Kidney (tissue), 14 donors: ENCODE results near the gene PPEF1. TPM values are rescaled to one million over a fixed set of nuclear protein-coding genes. Genes with fewer than 3 reads are reported as not detected.

ENCODE experiments used
- DNase-seq, 5 donors: peaks; one replicate each; pipeline ENCODE4 v3.0.0-alpha.2; 2013 to 2020
- FAIRE-seq: peaks from 2 replicates; lab custom pipeline; 2012; peaks lifted over from hg19 to GRCh38; lab: Jason Lieb, UNC
- H3K27ac ChIP-seq, 2 donors: one replicate each; pipeline ENCODE4 v1.7.0; 2013; ENCODE audit warnings: low read depth in 2 of 2, low read length in 2 of 2, inconsistent platforms in 1 of 2
- H3K27me3 ChIP-seq: one replicate; pipeline ENCODE4 v1.7.1; 2013; ENCODE audit warnings: low read length, inconsistent platforms; ENCODE audit not compliant: control insufficient read depth, insufficient read depth
- H3K36me3 ChIP-seq, 3 donors: one replicate each; pipeline versions ENCODE4 v1.7.0 to v1.7.1; 2013; ENCODE audit warnings: low read length in 3 of 3, control low read depth in 1 of 3, inconsistent platforms in 1 of 3; ENCODE audit not compliant: insufficient read depth in 3 of 3, control insufficient read depth in 2 of 3
- H3K4me1 ChIP-seq, 3 donors: one replicate each; pipeline versions ENCODE4 v1.7.0 to v1.7.1; 2013; ENCODE audit warnings: low read length in 3 of 3, inconsistent platforms in 1 of 3, low read depth in 1 of 3; ENCODE audit not compliant: control insufficient read depth in 2 of 3, insufficient read depth in 2 of 3
- H3K4me3 ChIP-seq, 3 donors: one replicate each; pipeline versions ENCODE4 v1.7.0 to v1.8.1; 2013; ENCODE audit warnings: low read length in 3 of 3, control low read depth in 1 of 3, inconsistent platforms in 1 of 3
- H3K9ac ChIP-seq, 3 donors: one replicate each; pipeline versions ENCODE4 v1.7.0 to v1.7.1; 2013; ENCODE audit warnings: low read length in 3 of 3, control low read depth in 1 of 3, inconsistent platforms in 1 of 3
- H3K9me3 ChIP-seq, 3 donors: one replicate each; pipeline versions ENCODE4 v1.7.0 to v1.7.1; 2013; ENCODE audit warnings: low read length in 3 of 3, control low read depth in 1 of 3, inconsistent platforms in 1 of 3; ENCODE audit not compliant: control insufficient read depth in 2 of 3, insufficient read depth in 1 of 3
- CTCF ChIP-seq: IDR thresholded peaks from 3 replicates; pipeline ENCODE4 v1.5.1; 2012; ENCODE audit warnings: mild to moderate bottlenecking, moderate library complexity, borderline replicate concordance; ENCODE audit not compliant: insufficient read depth; ENCODE audit errors: extremely low read depth
- intact Hi-C: fragments of 100-400 bp; cut with DNase I; formaldehyde crosslinking; loops from one replicate; pipeline ENCODE4 v1.11.1; 2022
- polyA plus RNA-seq: library from polyadenylated mRNA; stranded (reverse); fragments of 350-450 nt; fragmentation: Illumina TruSeq; extraction: RNeasy Lipid Tissue Mini Kit (QIAGEN cat#74804); gene quantifications from one replicate; pipeline ENCODE4 v1.2.3, GENCODE V29; 2014; ENCODE audit warnings: low read depth, low replicate concordance; ENCODE audit not compliant: insufficient read depth
- total RNA-seq: library from RNA; stranded (reverse); fragmentation: NEBNext Ultra II Directional; extraction: Animal tissue kit (Norgen Biotek cat#: 25700); gene quantifications from one replicate; pipeline ENCODE4 v1.2.1, GENCODE V29; 2021
- donor health status: control.
- donor health status: control.
- donor health status: control.
- donor health status: control.
- donor health status: control.
- donor health status: DM: yes; HTN: yes; CAD: no.
- donor health status: Normal renal cell carcinoma (clear cell type).

The PPEF1 gene
- total and polyA plus RNA-seq, 2 donors from 2014 or later: 0.63 to 0.92 TPM

DNA sequence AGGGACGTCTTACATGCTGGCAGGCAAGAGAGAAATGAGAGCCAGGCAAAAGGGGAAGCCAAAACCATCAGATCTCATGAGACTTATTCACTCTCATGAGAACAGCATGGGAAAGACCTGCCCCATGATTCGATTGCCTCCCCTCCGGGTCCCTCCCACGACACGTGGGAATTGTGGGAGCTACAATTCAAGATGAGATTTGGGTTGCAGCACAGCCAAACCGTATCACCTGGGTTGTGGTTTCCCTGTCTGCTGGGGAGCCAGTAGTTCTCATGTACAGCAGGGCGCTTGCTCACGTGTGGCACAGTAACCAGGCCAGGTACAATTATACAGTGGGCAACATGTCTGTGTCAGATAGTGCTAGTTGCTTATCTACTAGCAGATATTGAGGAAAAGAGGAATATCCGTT, 24.5 kb upstream of the PPEF1 start:
- intact Hi-C loops: no loop called here
- Histone ChIP-seq H3K27me3 (no peaks in the 10 kb centered on the region), H3K4me3 (no peak overlapping the region), H3K9me3 (no peaks in the 10 kb centered on the region), H3K27ac (no peak overlapping the region), H3K9ac (no peak overlapping the region), H3K4me1 (no peaks in the 10 kb centered on the region), H3K36me3 (no peaks in the 10 kb centered on the region)
- no peak for TF ChIP-seq CTCF
- FAIRE-seq: no peak
- DNase-seq: no peak

DNA sequence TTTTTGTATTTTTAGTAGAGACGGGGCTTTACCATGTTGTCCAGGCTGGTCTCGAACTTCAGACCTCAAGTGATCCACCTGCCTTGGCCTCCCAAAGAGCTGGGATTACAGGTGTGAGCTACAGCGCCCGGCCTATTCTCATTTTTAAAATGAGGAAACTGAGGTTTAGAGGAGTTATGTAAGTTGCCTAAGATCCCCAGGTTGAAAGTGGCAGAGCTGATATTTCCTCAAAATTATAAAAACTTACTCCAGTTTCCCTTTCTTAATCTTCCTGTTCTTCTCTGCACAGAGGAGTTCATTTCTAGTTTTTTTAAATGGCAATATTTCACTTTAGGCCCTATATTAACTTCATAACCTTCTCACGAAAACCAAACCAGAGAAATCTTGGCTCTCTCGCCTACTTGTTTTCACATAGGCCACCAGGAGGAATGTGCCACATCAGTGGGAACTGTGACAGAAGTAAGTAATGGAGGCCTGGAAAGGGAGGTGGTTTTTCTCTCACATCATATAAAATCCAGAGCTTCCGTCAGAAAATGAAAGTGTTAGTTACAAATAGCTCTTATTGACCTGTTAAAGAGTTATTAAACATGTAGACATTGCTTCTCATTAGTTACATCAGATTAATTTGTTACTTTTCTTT, 19.5 kb upstream of the PPEF1 start:
- no peaks in the 10 kb centered on the region for H3K9me3 ChIP-seq
- no peak overlapping the region for H3K27ac ChIP-seq
- intact Hi-C loops: no loop called here
- DNase-seq (no peak), FAIRE-seq (no peak)
- no peak overlapping the region for H3K4me3 ChIP-seq
- no peak for TF ChIP-seq CTCF
- H3K9ac ChIP-seq: no peak overlapping the region
- H3K4me1 ChIP-seq: no peaks in the 10 kb centered on the region
- no peaks in the 10 kb centered on the region for H3K27me3 ChIP-seq
- H3K36me3 ChIP-seq: no peaks in the 10 kb centered on the region

GRCh38 chrX:18691431-18691830, 16.0 kb upstream of the PPEF1 start:
- no peaks in the 10 kb centered on the region for H3K9me3 ChIP-seq
- H3K4me1 ChIP-seq: no peaks in the 10 kb centered on the region
- no peak for TF ChIP-seq CTCF
- FAIRE-seq (no peak), DNase-seq (no peak)
- intact Hi-C loops: no loop called here
- no peak overlapping the region for H3K27ac ChIP-seq
- H3K9ac ChIP-seq: no peak overlapping the region
- H3K27me3 ChIP-seq: no peaks in the 10 kb centered on the region
- no peak overlapping the region for H3K4me3 ChIP-seq
- H3K36me3 ChIP-seq: no peaks in the 10 kb centered on the region

GRCh38 chrX:18692541-18692940, 14.9 kb upstream of the PPEF1 start:
- Histone ChIP-seq H3K4me3 (no peak overlapping the region), H3K9me3 (no peaks in the 10 kb centered on the region), H3K4me1 (no peaks in the 10 kb centered on the region), H3K27ac (no peak overlapping the region), H3K27me3 (no peaks in the 10 kb centered on the region), H3K36me3 (no peaks in the 10 kb centered on the region), H3K9ac (no peak overlapping the region)
- no peak for TF ChIP-seq CTCF
- DNase-seq (no peak), FAIRE-seq (no peak)
- intact Hi-C loops: no loop called here
